ENCODE data around the gene MKNK2. TPM values are rescaled to one million over a fixed set of nuclear protein-coding genes. Genes with fewer than 3 reads are reported as not detected.

Gene MKNK2
- total RNA-seq, 4 donors from 2014 or later: 224 to 367 (median 251) TPM

DNA sequence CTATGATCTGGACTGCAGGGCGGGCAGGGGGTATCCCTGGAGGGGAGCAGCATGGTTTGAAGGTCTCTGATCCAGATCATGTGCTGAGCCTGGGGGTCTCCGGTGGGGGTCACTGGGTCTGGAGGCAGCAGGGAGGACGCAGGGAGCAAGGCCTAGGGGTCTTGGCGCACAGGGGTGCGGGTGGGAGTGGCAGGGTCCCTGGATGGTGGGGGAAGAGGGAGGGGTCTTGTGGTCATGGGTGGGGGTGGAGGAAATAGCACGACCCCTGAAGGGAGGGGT is 37.4 kb downstream of the MKNK2 start:
- WGBS, 2 donors: 88 to 98% methylated on average over 6 of the region's 6 CpGs
- no peak overlapping the region for H3K4me3 ChIP-seq (ENCODE audit: low read depth, poor library complexity, severe bottlenecking)
- TF ChIP-seq CTCF (IDR thresholded peaks at IDR 0.05) (no peak), POLR2A (IDR thresholded peaks at IDR 0.05) (no peak)
- DNase-seq (ENCODE audit: low spot score in 2 of 2): no peak
- intact Hi-C loops (cut with DNase I; ENCODE audit: low total_unique reads): no loop called here

DNA sequence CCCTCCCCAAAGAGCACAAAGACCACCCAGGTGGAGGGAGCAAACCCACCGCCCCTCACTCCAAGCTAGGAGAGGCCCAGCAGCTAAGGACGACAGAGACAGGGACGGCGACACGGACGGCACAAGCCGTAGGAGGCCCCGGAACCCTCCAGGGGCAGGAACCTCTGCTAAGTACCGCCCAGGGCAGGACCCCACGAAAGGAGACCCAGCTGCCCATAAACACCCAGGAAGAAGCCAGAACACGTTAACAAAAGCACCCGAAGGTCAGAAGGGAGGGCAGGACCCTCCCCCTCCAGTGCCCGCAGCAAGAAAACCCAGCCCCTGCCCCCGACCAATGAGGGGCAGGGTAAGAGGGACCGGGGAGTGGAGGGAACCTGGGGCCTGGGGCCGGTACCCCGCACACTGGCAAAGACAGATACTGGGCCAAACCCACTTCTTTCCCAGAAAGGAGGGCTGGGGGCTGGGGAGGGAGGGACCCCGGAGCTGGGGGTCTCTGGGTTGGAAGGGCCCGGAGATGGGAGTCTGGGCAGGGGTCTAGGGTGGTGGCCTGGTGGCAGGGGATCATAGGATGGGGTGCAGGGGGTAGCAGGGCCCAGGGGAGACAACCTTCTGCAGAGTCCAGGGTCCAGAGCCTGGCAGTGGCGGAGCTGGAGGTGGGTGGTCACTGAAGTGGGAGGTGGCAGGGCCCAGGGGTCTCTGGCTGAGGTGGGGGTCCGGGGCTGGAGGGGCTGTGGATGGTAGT is 37.9 kb downstream of the MKNK2 start:
- no peak for DNase-seq (ENCODE audit: low spot score in 2 of 2)
- WGBS, 2 donors: 90 to 94% methylated on average over 20 to 21 of the region's 21 CpGs
- no peak overlapping the region for H3K4me3 ChIP-seq (ENCODE audit: low read depth, poor library complexity, severe bottlenecking)
- TF ChIP-seq POLR2A (IDR thresholded peaks at IDR 0.05): no peak
- TF ChIP-seq CTCF (IDR thresholded peaks at IDR 0.05): no peak
- intact Hi-C loops (cut with DNase I; ENCODE audit: low total_unique reads): no loop called here

- TF ChIP-seq CTCF (IDR thresholded peaks at IDR 0.05): no peak
- H3K4me3 ChIP-seq (ENCODE audit: low read depth, poor library complexity, severe bottlenecking): no peak overlapping the region
- 91 to 96% methylated on average over 12 of the region's 12 CpGs for WGBS, 2 donors
- intact Hi-C loops (cut with DNase I; ENCODE audit: low total_unique reads): no loop called here
- DNase-seq (ENCODE audit: low spot score in 2 of 2): no peak
Measured at GRCh38 chr19:2011169-2011568, 39.9 kb downstream of the MKNK2 start.

DNA sequence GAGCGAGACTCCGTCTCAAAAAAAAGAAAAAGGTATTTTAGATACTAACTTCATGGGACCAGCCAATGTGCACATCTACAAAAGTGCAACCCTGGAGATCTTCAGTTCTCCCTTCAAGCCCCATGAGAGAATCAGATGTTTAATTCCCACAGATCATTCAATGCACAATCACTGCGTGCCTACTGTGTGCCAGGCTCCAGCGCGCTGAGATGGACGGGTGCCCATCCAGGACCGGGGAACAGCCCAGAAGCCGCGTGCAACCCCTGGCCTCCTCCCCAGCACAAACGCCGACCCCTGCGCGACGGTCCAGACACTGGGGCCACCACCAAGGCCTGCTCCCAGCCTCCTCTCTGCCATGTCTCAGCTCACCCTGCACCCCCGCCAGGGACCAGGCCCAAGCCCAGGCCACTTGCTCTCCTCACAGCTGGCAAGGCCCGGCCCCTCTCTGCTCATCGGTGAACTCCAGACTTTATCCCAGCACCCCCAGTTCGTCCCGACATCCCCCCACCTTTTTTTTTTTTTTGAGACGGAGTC is 40.8 kb downstream of the MKNK2 start:
- WGBS, 2 donors: 91 to 97% methylated on average over 20 of the region's 20 CpGs
- intact Hi-C loops (cut with DNase I; ENCODE audit: low total_unique reads): no loop called here
- no peak for DNase-seq (ENCODE audit: low spot score in 2 of 2)
- TF ChIP-seq CTCF (IDR thresholded peaks at IDR 0.05): no peak
- TF ChIP-seq POLR2A (IDR thresholded peaks at IDR 0.05): no peak
- H3K4me3 ChIP-seq (ENCODE audit: low read depth, poor library complexity, severe bottlenecking): no peak overlapping the region

DNA sequence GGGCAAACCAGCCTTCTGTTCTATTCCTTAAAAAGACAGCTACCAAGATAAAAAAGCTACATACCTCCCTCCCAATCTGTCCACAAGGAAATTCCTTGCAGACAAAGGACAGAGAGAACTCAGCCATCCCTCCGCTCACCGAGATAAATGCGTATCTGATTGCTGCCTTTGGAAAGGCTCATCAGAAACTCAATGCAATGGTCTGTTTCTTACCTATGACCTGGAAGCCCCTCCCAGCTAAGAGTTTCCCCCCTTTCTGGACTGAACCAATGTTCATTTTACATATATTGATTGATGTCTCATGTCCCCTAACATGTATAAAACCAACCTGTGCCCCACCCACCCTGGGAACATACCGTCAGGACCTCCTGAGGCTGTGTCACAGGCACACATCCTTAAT is 47.2 kb downstream of the MKNK2 start:
- 77 to 91% methylated on average over 4 of the region's 4 CpGs for WGBS, 2 donors
- H3K4me3 ChIP-seq (ENCODE audit: low read depth, poor library complexity, severe bottlenecking): no peak overlapping the region
- TF ChIP-seq CTCF (IDR thresholded peaks at IDR 0.05): no peak
- TF ChIP-seq POLR2A (IDR thresholded peaks at IDR 0.05): no peak
- DNase-seq (ENCODE audit: low spot score in 2 of 2): no peak
- intact Hi-C loops (cut with DNase I; ENCODE audit: low total_unique reads): loop anchor here (2.0 kb wide), 1 partner anchor 31 kb away; no protein-coding TSS in a partner anchor

All from lower leg skin (tissue), 4 donors.